GM19468 (cell line): Measurements from ENCODE around the gene FUT9.

ENCODE experiments used
- ATAC-seq: cut with Tn5 transposase; IDR thresholded peaks from one replicate; pipeline ENCODE4 v1.9.1; 2021; ENCODE audit warnings: mild to moderate bottlenecking, moderate library complexity, moderate number of reproducible peaks; ENCODE audit not compliant: unreplicated experiment; ENCODE audit errors: extremely low read depth

The FUT9 gene

DNA sequence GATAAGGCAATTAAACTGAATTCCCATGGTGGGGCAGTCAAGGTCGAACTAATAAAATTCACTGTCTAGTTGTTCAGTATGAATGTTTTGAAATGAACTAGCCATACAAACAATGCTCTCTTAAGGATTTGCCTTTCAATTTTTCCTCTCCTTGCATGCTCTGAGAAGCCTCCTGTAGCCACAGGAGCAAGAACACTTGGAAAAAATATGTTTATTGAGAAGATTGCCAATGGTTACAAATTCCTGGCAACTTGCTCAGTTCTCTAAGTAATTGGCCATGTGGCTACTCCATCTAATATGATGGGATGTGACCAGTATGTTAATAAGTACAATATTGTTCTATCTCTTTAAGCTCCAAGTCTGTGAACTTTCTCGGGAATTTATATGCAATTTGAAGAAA is 49.4 kb downstream of the FUT9 start:
- ATAC-seq = no peak

GRCh38 chr6:96066376-96066775 is 50.6 kb downstream of the FUT9 start:
- ATAC-seq = no peak

GRCh38 chr6:96073555-96073954 is 57.8 kb downstream of the FUT9 start:
- no peak for ATAC-seq

- no peak for ATAC-seq
Measured at GRCh38 chr6:96074006-96074405, 58.2 kb downstream of the FUT9 start.

DNA sequence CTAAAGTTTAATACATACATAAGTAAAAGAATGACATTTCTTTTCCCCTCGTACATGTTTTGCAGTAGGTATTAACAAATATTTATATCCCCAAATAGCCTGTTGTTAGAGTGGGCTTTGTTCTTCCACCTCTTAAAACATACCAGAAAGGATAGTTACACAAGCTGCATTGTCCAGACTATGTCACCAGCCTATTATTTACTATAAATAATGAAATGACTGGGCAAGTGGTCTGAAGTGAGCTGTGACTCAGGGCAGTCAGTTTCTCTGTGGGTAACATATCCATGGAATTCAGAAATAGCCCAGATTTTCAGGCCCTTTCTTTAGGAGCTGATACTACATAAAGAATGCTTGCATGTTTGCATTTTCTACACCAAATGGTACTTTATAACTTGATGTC is 60.1 kb downstream of the FUT9 start:
- no peak for ATAC-seq

- no peak for ATAC-seq
Measured at GRCh38 chr6:96086745-96087144, 71.0 kb downstream of the FUT9 start.

DNA sequence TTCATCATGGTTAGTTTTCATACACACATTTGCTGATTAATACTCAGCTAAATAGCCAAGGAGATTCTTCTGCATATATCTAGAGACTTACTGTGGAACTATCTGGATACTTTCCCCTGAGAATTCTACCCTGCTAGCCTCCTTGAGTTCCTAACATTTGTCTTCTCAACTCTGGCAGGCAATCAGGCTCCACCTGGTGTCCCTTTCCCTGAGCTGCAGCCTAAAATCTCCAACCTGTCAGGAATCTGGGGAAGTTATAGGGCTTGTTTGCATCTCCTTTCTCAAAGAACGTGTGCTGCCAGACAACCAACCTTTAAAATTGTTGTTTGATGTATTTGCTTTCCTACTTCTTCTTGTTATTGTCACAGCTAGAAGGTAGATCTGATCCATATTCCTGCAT is 73.4 kb downstream of the FUT9 start:
- ATAC-seq = no peak

DNA sequence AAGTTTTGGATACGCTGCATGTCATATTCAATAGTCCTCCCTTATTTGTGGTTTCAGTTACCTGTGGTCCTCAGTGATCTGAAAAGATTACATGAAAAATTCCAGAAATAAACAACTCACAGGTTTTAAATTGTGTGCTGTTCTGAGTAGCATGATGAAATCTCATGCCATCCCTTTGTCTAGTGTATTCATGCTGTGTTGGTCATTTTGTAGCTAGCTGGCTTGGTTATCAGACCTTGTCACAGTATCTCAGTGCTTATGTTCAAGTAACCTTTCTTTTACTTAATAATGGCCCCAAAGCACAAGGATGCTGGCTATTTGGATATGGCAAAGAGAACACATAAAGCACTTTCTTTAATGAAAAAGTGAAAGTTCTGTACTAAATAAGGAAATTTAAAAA is 78.3 kb downstream of the FUT9 start:
- no peak for ATAC-seq

GRCh38 chr6:96099069-96099468 is 83.3 kb downstream of the FUT9 start:
- no peak for ATAC-seq

GRCh38 chr6:96101564-96101963 is 85.8 kb downstream of the FUT9 start:
- no peak for ATAC-seq

DNA sequence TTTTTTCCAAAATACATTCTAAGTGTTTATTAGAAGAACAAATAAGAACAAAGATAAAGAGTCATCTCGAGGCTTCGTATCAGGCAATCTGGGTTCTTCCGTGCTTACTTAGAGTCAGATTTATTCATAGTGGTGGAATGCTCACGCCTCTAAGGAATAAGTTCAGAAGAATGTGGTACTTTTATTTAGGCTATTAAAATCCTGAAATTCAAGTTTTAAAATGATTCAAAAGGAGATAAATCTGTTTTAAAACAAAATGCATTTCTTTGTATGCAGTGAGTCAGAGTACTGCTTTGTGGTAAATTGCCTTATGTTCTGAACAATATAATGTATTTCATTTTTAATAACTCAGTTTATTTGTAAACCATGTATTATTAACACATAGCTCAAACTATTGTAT is 89.1 kb downstream of the FUT9 start:
- no peak for ATAC-seq

- no peak for ATAC-seq
Measured at GRCh38 chr6:96110878-96111277, 95.1 kb downstream of the FUT9 start.

DNA sequence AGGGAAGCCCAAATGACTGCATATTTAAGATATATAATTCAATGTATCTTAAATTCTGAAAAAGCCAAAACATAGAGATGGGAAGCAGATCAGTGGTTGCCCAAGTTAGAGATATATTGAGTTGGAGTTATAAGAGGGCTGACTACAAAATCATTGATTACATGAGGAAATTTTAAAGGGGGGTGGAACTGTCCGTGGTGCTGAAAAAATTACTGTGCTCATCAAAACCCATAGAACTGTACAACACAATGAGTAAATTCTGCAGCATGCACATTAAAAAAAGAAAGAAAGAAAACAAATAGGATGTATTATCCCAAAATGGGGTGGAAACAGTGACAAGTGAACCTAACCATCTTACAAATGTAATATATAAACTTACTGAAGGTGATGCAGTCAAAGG is 100.9 kb downstream of the FUT9 start:
- ATAC-seq = no peak

GRCh38 chr6:96124778-96125177 is 109.0 kb downstream of the FUT9 start:
- no peak for ATAC-seq

GRCh38 chr6:96138406-96138805 is 122.6 kb downstream of the FUT9 start:
- ATAC-seq = no peak

DNA sequence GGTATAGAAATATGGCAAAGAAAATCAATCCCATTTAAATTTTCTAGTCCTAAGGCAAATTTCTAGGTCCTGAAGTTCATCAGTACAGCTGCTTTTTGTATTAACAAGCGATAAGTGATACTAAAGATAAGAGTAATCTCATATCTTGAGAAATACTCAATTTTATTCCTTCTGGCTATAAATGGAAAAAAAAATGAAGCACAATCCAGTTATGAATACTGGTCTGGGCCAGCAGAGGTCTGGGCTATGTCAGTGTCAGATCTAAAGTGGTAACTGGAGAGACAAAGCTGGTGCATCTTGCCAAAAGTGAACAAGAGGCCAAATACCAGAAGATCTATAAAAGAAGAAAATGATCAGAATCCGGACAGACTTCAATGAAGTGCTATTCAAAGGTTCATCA is 126.4 kb downstream of the FUT9 start:
- no peak for ATAC-seq

GRCh38 chr6:96150431-96150830 is 134.7 kb downstream of the FUT9 start:
- ATAC-seq = no peak

- no peak for ATAC-seq
Measured at GRCh38 chr6:96151707-96152106, 135.9 kb downstream of the FUT9 start.

DNA sequence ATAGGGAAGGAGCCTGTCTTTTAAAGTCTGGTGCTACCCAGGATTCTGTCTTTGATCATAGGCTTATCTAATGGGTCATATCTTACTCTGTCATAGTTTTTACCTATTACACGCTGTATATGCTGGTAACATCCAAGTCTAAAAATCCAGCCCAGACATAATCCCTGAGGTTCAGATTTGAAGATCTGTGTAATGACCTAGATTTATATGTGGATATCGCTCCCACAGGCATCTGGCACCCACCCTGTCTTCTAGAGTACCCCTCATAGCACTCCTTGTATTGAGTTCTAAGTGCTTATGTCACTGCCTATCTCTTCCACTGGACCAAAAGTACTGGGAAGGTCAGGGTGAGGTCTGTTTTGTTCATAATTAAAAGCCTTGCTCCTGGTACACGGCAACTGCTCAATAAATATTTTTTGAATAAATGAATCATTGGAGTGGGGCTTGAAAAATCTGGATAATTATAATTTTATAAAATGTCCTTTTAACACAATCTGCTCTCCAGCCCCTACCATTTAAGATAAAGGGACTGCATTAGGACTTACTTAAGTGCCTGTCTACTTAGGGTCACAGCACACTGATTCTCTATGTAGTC is 136.4 kb downstream of the FUT9 start:
- ATAC-seq = no peak

- ATAC-seq = no peak
Measured at GRCh38 chr6:96153775-96154174, 138.0 kb downstream of the FUT9 start.

DNA sequence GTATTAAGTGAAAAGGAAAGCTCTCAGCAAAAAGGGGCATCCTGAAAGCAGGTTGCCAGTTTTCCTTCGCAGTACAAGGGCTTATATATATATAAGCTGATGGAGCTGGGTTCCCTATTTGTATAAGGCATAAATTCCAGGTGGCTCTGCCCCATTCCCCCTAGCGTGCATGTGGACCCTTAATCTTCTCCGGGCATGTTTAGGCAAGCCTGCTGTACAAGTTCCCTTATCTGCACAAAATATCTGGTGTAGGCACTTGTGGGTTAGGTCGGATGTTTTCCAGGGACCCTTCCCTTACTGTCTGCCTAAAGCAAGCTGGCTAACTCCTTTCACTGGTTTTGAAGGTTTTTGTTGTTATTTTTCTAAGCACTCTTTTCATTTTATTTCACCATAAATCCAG is 140.7 kb downstream of the FUT9 start:
- ATAC-seq = no peak

- peak; percentile 85 for ATAC-seq
Measured at GRCh38 chr6:96157018-96157565, 141.3 kb downstream of the FUT9 start.

DNA sequence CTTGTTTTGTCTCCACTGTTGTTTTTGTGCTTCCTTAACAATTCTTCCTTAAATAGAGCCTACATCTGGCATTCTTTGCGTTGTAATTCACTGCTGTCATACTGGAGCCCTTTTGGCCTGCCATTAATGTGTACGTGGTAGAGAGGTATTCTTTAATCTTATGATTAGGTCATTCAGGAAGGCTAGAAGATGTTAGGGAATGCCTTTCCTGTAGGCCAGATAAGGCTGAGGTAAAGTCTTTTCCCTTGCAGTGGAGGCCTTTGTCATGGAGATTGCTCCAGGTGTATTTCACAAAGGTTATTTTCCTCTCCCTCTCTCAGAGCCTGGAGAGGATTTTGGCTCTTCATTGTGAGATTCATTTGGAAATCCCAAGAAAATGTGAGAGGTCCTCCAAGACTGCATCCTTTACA is 146.9 kb downstream of the FUT9 start:
- no peak for ATAC-seq
